Gastrocnemius medialis (tissue), 4 donors: ENCODE results near the gene SAMD11. TPM values are rescaled to one million over a fixed set of nuclear protein-coding genes. Genes with fewer than 3 reads are reported as not detected.
A peak's percentile ranks its signal among the peaks of the same experiment; 100 is the strongest.

ENCODE experiments used
- ATAC-seq, 2 donors: fragments of 150-250 bp; one replicate each; pipeline ENCODE4 v1.9.1; 2016
- DNase-seq, 2 donors: peaks; one replicate each; pipeline ENCODE4 v3.0.0-alpha.2; 2019
- H3K27ac ChIP-seq, 4 donors: fragments of 200-600 bp; sonication (generic); 1 replicate in 1 of 4; 2 replicates in 3 of 4; pipeline ENCODE4 v1.5.1; 2016 to 2018; ENCODE audit warnings: mild to moderate bottlenecking in 2 of 4, moderate library complexity in 1 of 4
- H3K27me3 ChIP-seq, 3 donors: fragments of 200-600 bp; sonication (generic) in 2 of 3; 1 replicate in 1 of 3; 2 replicates in 2 of 3; pipeline versions ENCODE4 v1.5.1 to v1.6.0; 2016 to 2019; ENCODE audit warnings: mild to moderate bottlenecking in 1 of 3, moderate library complexity in 1 of 3
- H3K36me3 ChIP-seq, 2 donors: fragments of 200-600 bp; sonication (generic) in 1 of 2; one replicate each; pipeline ENCODE4 v1.5.1; 2017 to 2018
- H3K4me1 ChIP-seq, 2 donors: fragments of 200-600 bp; sonication (generic) in 1 of 2; one replicate each; pipeline ENCODE4 v1.5.1; 2016 to 2017; ENCODE audit warnings: mild to moderate bottlenecking in 2 of 2
- H3K4me3 ChIP-seq, 4 donors: fragments of 200-600 bp; sonication (generic) in 3 of 4; 1 replicate in 1 of 4; 2 replicates in 3 of 4; pipeline ENCODE4 v1.5.1; 2016 to 2019; ENCODE audit warnings: mild to moderate bottlenecking in 2 of 4
- H3K9me3 ChIP-seq, 3 donors: fragments of 200-600 bp; sonication (generic) in 2 of 3; 1 replicate in 1 of 3; 2 replicates in 2 of 3; pipeline ENCODE4 v1.5.1; 2016 to 2019
- POLR2A ChIP-seq, 2 donors: fragments of 450-650 bp; IDR thresholded peaks; one replicate each; pipeline ENCODE4 v1.6.1; 2017; ENCODE audit warnings: antibody characterized with exemption in 2 of 2, mild to moderate bottlenecking in 2 of 2, moderate library complexity in 2 of 2
- in situ Hi-C, 4 donors: fragments of 200-750 bp; cut with MboI; loops; one replicate each; pipeline versions ENCODE4 v1.15.0 to v1.8.0; 2017; ENCODE audit warnings: low sequenced_read_pairs in 4 of 4
- intact Hi-C: fragments of 100-400 bp; cut with DNase I; formaldehyde crosslinking; loops from one replicate; pipeline ENCODE4 v1.15.1; 2023; ENCODE audit warnings: low total_unique reads
- total RNA-seq, 4 donors: library from RNA; depleted of rRNA; stranded (reverse); fragments of >200 nt; gene quantifications; one replicate each; pipeline versions ENCODE4 v1.1.0 to v1.2.3, GENCODE V29; 2016
- TF ChIP-seq, protein P1 (sequence below), 5 experiments: fragments of 450-650 bp in 3 of 5; fragments of 200-600 bp in 2 of 5; sonication (generic) in 2 of 5; IDR thresholded peaks in 4 of 5; conservative IDR thresholded peaks in 1 of 5; 1 replicate in 4 of 5; 2 replicates in 1 of 5; pipeline ENCODE4 v1.5.1; 2016 to 2019; ENCODE audit warnings: antibody characterized with exemption in 5 of 5, mild to moderate bottlenecking in 3 of 5, moderate library complexity in 3 of 5

Gene SAMD11
- total RNA-seq, 4 donors from 2014 or later = 0.17 to 0.38 TPM; not detected in 2

DNA sequence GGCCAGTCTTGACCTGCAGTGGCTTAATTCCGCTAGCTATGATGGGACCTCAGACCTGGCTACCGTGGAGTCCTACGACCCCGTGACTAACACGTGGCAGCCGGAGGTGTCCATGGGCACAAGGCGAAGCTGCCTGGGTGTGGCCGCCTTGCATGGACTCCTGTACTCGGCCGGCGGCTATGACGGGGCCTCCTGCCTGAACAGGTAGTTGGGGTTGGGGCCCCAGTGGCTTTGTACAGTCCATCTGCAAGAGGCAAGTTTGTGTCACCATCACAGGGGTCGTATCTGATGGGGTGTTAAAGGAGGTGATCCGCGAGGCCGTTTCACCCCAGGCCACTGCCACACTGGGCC, 39.6 kb downstream of the SAMD11 start:
- H3K27me3 ChIP-seq = peaks cover 2 to 22% (median 3%) of the 10 kb centered on the region in 3 donors
- DNase-seq = no peak
- no peaks in the 10 kb centered on the region for H3K9me3 ChIP-seq
- no peak overlapping the region for H3K27ac ChIP-seq
- H3K4me1 ChIP-seq = peaks cover 8 to 20% of the 10 kb centered on the region in 2 donors
- no peak for ATAC-seq
- no peak overlapping the region for H3K4me3 ChIP-seq
- TF ChIP-seq, protein P1, sequence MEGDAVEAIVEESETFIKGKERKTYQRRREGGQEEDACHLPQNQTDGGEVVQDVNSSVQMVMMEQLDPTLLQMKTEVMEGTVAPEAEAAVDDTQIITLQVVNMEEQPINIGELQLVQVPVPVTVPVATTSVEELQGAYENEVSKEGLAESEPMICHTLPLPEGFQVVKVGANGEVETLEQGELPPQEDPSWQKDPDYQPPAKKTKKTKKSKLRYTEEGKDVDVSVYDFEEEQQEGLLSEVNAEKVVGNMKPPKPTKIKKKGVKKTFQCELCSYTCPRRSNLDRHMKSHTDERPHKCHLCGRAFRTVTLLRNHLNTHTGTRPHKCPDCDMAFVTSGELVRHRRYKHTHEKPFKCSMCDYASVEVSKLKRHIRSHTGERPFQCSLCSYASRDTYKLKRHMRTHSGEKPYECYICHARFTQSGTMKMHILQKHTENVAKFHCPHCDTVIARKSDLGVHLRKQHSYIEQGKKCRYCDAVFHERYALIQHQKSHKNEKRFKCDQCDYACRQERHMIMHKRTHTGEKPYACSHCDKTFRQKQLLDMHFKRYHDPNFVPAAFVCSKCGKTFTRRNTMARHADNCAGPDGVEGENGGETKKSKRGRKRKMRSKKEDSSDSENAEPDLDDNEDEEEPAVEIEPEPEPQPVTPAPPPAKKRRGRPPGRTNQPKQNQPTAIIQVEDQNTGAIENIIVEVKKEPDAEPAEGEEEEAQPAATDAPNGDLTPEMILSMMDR (IDR thresholded peaks at IDR 0.05 in 4 of 5, conservative IDR thresholded peaks at IDR 0.05 in 1 of 5) = no peak
- no peak for TF ChIP-seq POLR2A (IDR thresholded peaks at IDR 0.05)
- H3K36me3 ChIP-seq = peaks cover 0 to 2% of the 10 kb centered on the region in 2 donors
- in situ Hi-C loops (no loop called here), intact Hi-C loops (loop anchor here (5.0 kb wide), 1 partner anchor 56 kb away; no protein-coding TSS in a partner anchor)

DNA sequence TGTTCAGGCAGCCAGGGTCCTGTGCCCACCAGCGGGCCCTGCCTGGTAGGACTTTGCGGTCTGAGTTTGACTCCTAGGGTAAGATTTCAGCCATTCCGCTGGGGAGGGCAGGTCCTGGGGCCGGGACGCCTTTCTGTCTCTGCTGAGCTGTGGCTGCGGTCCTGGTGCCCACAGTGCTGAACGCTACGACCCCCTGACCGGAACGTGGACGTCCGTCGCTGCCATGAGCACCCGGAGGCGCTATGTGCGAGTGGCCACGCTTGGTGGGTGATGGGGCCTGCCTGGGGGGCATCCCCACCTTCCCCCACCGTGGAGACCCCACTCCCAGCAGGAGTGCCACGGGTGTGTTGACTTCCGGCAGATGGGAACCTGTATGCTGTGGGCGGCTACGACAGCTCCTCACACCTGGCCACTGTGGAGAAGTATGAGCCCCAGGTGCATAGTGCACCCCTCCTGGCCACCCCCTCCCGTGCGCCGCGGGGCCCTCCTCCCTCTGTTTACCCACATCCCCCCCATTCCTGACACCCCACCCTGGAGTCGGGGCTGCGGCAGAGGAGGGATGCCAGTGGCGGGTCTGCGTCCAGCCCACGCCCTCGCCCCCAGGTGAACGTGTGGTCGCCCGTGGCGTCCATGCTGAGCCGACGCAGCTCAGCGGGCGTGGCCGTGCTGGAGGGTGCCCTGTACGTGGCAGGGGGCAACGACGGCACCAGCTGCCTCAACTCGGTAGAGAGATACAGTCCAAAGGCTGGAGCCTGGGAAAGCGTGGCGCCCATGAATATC, 40.2 kb downstream of the SAMD11 start:
- Histone ChIP-seq H3K4me3 (no peak overlapping the region), H3K27me3 (peaks cover 2 to 22% (median 8%) of the 10 kb centered on the region in 3 donors), H3K9me3 (no peaks in the 10 kb centered on the region), H3K27ac (no peak overlapping the region), H3K4me1 (peaks cover 5 to 16% of the 10 kb centered on the region in 2 donors), H3K36me3 (peaks cover 0 to 2% of the 10 kb centered on the region in 2 donors)
- ATAC-seq (no peak), DNase-seq (peak in 1 of 2 donors; percentile 15)
- intact Hi-C loops (loop anchor here (5.0 kb wide), 1 partner anchor 57 kb away; no protein-coding TSS in a partner anchor), in situ Hi-C loops (no loop called here)
- TF ChIP-seq POLR2A (IDR thresholded peaks at IDR 0.05) = no peak
- TF ChIP-seq, protein P1 (IDR thresholded peaks at IDR 0.05 in 4 of 5, conservative IDR thresholded peaks at IDR 0.05 in 1 of 5) = no peak

DNA sequence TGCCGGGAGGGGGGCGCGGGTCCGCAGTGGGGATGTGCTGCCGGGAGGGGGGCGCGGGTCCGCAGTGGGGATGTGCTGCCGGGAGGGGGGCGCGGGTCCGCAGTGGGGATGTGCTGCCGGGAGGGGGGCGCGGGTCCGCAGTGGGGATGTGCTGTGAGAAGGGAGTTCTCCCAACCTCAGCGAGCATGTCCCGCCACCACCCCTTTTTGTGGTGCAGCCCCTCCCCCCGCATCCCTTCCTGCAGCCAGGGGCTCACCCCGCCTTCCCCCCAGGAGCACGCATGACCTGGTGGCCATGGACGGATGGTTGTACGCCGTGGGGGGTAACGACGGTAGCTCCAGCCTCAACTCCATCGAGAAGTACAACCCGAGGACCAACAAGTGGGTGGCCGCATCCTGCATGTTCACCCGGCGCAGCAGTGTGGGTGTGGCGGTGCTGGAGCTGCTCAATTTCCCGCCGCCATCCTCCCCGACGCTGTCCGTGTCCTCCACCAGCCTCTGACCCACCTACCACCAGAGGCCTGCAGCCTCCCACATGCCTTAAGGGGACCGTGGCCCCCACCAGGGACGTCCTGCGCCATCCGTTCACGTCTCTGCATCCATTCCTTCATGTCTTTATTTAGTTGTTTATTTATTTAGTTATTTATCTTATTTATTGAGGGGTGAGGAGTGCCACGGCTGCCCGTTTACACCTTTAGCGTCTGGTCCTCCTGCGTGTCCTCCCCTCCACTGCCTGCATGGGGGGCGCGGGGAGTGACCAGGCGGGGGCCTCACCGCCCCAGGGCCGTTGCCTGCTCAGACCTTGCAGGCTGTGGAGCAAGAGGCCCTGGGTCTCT, 41.2 kb downstream of the SAMD11 start:
- intact Hi-C loops (loop anchor here (5.0 kb wide), 1 partner anchor 58 kb away; no protein-coding TSS in a partner anchor), in situ Hi-C loops (no loop called here)
- H3K4me1 ChIP-seq = peaks cover 5 to 11% of the 10 kb centered on the region in 2 donors
- DNase-seq (no peak), ATAC-seq (no peak)
- no peak overlapping the region for H3K4me3 ChIP-seq
- H3K27me3 ChIP-seq = peaks cover 2 to 24% (median 11%) of the 10 kb centered on the region in 3 donors
- H3K27ac ChIP-seq = no peak overlapping the region
- no peaks in the 10 kb centered on the region for H3K9me3 ChIP-seq
- peaks cover 0 to 2% of the 10 kb centered on the region in 2 donors for H3K36me3 ChIP-seq
- TF ChIP-seq POLR2A (IDR thresholded peaks at IDR 0.05) = no peak
- TF ChIP-seq, protein P1 (IDR thresholded peaks at IDR 0.05 in 4 of 5, conservative IDR thresholded peaks at IDR 0.05 in 1 of 5) = no peak

DNA sequence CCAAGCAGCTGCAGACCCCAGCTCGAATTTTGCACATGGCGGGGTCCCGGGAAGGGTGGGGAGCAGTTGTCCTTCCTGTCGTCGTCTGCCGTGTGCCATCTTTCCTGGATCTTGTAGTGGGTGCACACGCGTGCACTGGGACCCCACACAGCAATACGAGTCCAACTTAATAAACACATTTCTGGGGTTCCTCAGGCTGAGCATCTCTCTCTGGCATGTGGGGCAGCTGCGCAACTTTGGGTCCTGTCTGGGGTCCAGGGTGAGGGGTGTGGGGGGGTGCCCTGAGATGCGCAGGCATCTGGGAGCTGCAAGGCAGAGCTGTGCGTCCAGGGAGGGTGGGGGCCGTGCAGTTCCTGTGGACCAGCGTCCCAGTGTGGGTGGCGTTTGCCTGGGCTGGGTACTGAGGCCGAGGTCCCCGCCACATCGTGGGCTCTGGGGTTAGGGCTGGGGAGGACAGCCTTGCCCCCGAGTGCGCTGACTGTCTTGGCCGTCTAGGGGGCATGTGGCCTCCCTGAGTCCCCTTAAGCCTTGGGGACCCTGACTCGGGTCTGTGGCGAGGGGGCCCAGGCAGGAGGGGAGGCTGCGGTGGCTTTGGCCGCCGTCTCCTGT, 41.9 kb downstream of the SAMD11 start:
- no peak for ATAC-seq
- peak overlapping the region in 2 of 4 donors; percentile 66 for H3K4me3 ChIP-seq
- peaks cover 0 to 2% of the 10 kb centered on the region in 2 donors for H3K36me3 ChIP-seq
- peaks cover 5 to 31% (median 16%) of the 10 kb centered on the region in 3 donors for H3K27me3 ChIP-seq
- no peaks in the 10 kb centered on the region for H3K9me3 ChIP-seq
- no peak for DNase-seq
- peaks cover 5 to 7% of the 10 kb centered on the region in 2 donors for H3K4me1 ChIP-seq
- TF ChIP-seq, protein P1 (IDR thresholded peaks at IDR 0.05 in 4 of 5, conservative IDR thresholded peaks at IDR 0.05 in 1 of 5) = no peak
- TF ChIP-seq POLR2A (IDR thresholded peaks at IDR 0.05) = no peak
- in situ Hi-C loops = no loop called here
- intact Hi-C loops = no loop called here
- no peak overlapping the region for H3K27ac ChIP-seq
